GM18505 (cell line): ENCODE data around the gene ECSIT.

Source experiments
- ATAC-seq: cut with Tn5 transposase; IDR thresholded peaks from one replicate; pipeline ENCODE4 v1.9.1; 2021; ENCODE audit not compliant: unreplicated experiment
- POLR2A ChIP-seq: IDR thresholded peaks from 4 replicates; pipeline ENCODE4 v1.6.1; 2011; ENCODE audit warnings: borderline replicate concordance; ENCODE audit not compliant: insufficient read depth, insufficient read length; ENCODE audit errors: extremely low read depth

The ECSIT gene

DNA sequence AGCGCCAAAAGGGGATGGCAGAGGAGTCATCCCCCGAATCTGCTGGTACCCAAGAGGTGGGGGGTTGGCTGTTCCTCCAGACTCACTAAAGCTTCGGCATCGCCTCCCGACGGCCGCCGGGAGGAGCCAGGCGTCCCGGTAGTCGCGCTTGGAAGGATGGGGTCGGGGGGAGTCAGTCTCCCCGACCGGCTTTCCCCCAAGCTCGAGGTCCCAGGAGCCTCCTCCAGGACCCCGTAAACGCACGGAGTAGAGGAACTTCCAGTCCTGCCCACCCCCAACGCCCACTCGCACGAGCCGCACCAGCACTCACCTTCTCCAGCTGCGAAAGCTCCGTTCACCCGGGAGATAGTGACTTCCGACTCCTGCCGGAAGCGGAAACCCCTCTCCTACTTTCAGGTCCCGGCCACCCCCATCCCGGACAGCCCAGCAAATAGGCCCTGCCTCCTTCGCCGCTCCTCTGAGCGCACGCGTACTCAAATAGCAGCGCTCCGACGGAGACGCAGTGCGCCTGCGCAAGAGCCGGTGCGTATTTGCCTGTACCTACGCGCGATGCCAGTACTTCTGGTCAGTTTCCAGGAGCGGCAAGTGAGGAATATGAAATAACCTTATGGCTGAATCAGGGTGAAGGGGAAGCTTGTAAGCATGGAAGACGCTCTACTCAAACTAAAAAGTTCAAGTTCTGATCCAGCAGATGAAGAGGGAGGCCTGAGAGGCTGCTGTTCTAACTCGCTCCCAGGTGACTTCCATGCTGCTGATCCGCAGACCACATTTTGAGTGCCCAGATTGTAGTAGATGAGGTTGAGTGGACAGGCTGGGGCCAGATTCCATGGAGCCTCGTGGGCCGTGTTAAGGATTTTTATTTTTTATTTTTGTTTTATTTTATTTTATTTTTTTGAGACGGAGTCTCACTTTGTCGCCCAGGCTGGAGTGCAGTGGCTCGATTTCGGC lies 30.2 kb upstream of the ECSIT start, which contains the start of gene ELOF1:
TSS of gene ELOF1 (minus strand) at position 350 of the 948 bp plus-strand sequence. CDS start 4,883 bp downstream, outside the sequence.
- TF ChIP-seq POLR2A = peak; percentile 89
- ATAC-seq = peak; percentile 72

DNA sequence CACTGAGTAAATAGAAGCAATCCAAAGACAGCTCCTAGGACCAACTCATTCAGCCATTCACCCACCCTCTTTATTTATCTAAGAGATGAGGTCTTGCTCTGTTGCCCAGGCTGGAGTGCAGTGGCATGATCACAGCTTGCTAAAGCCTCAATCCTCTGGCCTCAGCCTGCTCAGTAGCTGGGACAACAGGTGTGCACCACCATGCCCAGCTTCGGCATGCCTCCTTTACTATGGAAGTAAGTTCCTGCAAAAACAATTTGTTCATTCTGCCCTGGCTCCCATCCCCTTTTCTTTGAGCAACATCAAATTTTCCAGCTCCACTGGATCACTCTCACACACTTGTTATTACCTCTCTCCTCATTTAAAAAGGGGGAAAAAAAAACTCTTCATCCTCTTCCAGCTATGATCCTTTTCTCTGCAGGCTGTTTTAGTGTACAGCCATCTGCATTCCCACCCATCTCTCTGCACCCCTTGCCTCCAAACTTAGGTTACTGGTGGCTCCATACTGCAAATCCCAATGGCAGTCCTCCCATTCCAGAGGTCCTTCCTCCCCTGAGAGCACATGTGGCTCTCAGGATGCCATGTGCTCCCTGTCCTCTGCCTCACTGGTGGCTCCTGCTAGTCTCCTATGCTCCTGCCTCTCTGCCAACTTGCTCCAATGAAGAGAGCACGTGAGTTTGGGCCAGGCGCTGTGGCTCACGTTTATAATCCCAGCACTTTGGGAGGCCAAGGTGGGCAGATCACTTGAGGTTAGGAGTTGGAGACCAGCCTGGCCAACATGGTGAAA lies 27.9 kb upstream of the ECSIT start:
- TF ChIP-seq POLR2A = no peak

DNA sequence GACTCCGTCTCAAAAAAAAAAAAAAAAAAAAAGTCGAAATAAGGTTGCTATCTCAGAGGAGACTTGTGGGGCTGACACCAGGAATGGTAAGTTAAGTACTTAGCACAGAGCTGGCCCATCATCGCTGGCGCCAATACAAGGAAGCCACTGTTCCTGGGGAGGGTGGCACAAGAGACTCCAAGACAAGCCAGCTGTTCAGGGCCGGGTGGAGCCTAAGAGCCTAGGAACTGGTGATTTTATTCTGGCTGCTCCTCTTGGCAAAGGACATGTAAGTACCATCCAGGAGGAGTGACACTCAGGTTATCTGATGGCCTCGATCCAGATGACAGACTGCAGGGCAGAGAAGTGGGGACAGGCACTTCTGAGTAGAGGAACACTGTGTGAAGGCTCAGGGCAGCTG lies 26.3 kb upstream of the ECSIT start:
- ATAC-seq = no peak
- TF ChIP-seq POLR2A = no peak

More for the DNA sequence above, 27.9 kb upstream of the ECSIT start:
- ATAC-seq = no peak

DNA sequence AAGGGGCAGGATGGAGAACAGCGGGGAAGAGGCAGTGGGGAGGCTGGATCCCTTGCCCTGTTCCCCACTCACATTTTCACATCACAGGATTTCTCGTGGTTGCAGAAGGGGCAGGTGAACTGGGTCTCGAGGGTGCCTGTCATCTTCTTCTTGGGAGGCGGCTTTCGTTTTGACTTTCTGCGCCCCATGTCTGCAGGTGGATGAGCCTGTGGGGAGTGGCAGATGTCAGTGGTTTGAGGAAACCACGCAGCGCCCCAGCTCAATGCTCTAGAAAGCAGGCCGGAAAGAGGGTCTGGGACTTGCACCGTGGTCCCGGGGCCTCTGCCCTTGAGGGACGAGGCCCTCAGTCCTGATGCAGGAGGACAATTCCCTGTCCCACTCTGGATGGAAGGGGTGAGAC lies 25.2 kb upstream of the ECSIT start:
- TF ChIP-seq POLR2A = no peak
- no peak for ATAC-seq

DNA sequence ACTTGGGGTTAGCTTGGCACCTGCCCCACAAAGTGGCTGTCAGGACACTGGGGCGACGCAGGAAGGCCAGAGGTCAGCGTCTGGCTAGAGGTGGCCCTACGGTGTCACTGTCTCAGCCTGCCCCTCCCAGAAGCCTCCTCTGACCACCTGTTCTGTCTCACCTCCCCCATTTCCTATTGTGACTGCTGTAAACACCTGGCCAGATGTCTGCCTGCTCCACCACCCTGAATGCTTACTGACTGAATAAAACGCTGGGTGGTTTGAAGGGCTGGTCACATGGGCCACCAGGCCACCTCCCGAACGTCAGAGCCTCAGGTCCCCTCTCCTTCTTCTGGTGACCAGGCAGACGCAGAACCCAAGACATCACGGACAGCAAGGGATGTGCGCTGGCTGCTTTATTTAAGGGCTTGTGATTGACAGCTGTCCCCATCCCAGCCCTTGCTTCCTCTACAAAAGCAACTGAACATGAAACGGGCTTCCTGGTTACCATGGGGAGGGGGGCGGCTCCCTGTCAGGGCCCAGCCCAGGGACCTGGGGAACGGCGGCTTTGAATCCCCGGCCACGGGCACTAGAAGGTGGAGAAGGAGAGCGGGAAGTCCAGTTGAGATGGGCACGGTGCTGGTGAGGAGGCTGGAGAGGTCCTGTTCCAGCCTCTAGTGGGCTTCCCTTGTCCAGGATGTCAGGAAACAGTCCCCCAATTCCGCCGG lies 23.9 kb upstream of the ECSIT start:
- no peak for ATAC-seq
- no peak for TF ChIP-seq POLR2A

DNA sequence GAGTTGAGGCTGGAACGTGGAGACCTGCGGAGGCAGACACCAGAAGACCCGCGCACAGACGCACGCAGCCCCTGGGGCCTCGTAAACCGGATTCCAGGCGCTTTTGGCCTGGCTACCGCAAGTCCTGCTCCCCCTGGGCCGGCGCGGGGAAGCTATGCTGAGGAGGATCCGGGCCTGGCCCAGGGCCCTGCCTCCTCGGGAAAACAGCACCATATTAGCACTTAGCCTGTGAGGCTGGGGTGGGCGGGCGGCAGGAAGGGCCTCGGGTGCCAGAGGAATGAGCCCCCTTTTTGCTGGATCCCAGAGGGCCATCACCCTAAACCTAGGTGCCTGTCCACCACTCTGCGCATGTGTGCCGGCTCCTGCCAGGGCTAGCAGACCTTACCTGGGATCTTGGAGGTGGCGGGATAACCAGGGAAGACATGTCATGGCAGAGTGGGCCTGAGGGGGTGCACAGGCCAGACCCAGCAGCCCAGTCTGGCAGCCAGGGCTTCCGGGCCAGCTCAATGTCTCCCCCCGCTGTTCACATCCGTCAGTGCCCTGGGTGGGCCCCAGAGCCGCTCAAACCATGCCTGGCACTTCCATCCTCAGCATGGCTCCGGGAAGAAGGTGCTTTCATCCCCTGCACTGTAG lies 22.8 kb upstream of the ECSIT start:
- no peak for ATAC-seq
- TF ChIP-seq POLR2A = no peak

DNA sequence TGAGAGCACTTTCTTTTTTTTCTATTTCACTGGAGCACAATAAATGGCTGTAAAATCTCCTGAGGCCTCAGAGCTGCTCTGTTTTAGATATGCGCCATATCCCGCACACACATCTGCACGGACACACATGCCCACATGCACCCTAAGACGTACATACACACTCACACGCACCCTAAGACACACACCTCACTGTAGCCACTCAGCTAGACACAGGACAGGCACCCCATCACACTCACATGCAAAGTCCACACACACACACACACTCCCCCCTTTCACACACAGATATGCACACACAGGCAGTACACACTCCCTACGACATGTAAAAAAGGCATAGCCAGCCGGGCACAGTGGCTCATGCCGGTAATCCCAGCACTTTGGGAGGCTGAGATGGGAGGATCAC lies 21.3 kb upstream of the ECSIT start:
- TF ChIP-seq POLR2A = no peak
- no peak for ATAC-seq

DNA sequence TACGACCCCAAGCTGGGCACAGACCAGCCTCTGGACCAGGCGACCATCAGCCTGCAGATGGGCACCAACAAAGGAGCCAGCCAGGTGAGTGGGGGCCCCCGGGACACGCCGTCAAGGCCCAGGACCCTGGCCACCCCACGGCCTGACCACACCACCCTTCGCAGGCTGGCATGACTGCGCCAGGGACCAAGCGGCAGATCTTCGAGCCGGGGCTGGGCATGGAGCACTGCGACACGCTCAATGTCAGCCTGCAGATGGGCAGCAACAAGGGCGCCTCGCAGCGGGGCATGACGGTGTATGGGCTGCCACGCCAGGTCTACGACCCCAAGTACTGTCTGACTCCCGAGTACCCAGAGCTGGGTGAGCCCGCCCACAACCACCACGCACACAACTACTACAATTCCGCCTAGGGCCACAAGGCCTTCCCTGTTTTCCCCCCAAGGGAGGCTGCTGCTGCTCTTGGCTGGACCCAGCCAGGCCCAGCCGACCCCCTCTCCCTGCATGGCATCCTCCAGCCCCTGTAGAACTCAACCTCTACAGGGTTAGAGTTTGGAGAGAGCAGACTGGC lies 20.5 kb upstream of the ECSIT start:
- no peak for ATAC-seq
- TF ChIP-seq POLR2A = no peak

DNA sequence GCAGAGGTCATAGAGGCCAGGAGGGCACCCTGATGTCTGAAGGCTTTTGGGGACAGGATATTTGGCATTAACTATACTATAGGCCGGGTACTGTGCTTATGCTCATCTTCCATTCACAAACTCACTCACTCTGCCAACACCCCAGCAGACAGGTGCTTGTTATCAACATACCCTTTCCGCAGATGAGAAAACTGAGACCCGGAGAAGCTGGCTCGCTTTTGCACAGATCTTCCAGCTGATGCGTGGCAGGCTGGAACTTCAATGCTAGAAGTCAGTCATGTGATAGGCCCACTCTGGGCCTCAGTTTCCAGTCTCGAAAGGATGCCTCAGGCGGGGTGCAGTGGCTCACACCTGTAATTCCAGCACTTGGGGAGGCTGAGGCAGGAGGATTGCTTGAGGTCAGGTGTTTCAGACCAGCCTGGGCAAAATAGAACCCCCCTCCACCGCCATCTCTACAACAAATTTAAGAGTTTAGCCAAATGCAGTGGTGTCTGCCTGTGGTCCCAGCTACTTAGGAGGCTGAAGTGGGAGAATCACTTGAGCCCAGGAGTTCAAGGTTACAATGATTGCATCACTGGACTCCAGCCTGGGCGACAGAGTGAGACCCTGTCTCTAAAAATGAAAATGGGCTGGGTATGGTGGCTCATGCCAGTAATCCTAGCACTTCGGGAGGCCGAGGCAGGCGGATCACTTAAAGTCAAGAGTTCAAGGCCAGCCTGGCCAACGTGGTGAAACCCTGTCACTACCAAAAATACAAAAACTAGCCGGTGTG lies 19.2 kb upstream of the ECSIT start:
- no peak for ATAC-seq
- TF ChIP-seq POLR2A = no peak

DNA sequence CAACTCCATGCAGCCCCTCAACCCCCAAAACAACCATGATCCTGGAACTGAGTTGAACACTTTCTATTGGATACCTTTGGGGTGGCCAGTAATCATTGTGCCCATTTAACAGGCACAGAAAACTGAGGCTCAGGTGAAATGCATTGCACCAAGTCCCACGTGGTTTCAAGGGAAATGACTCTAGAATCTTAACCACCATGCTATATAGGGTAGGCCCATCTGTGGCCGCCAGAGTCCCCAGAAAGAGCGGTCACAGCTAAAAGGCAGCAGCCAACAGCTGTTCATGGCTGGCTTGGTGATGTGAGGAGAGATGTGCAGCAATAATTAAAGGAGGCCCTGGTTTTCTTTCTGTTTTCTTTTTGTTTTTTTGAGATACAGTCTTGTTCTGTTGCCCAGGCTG lies 12.3 kb upstream of the ECSIT start:
- no peak for TF ChIP-seq POLR2A
- no peak for ATAC-seq

DNA sequence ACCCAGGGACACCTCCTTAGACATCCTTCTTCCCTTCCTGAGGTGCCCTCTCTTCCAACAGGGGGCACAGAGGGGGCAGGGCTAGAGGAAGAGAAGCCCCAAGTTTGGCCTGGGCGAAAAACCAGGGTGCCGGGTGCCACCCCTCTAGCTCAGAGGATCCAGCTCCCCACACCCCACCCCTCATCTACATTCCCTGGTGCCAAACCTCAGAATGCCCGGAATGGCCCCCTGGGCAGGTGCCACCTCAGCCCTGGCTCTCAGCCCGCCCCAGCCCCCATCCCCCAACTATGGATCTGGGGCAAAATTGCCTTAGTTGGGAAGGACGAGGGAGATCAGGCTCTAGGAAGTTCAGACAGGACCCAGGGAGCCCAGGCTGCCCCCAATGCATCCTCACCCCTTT lies 11.7 kb upstream of the ECSIT start:
- no peak for ATAC-seq
- no peak for TF ChIP-seq POLR2A
